Measurements from ENCODE around the gene ATAD3C.
"Not testable (repeated sequence)": the region's sequence is repeated elsewhere in the genome, so short reads cannot be mapped to it uniquely, and the experiment has no call there.

ATAD3C gene, protein sequence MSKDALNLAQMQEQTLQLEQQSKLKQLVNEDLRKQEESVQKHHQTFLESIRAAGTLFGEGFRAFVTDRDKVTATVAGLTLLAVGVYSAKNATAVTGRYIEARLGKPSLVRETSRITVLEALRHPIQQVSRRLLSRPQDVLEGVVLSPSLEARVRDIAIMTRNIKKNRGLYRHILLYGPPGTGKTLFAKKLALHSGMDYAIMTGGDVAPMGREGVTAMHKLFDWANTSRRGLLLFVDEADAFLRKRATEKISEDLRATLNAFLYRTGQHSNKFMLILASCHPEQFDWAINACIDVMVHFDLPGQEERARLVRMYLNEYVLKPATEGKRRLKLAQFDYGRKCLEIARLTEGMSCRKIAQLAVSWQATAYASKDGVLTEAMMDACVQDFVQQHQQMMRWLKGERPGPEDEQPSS

GRCh38 chr1:1449099-1449739 is at the start of gene ATAD3C:
Gene ATAD3C (plus strand): TSS chr1:1449689. CDS start chr1:1450684, 995 bp downstream.
- DNase-seq (ENCODE audit: low read depth): no peak

GRCh38 chr1:1399872-1400575 is 49.5 kb upstream of the ATAD3C start:
- no peak for DNase-seq (ENCODE audit: low read depth)

DNA sequence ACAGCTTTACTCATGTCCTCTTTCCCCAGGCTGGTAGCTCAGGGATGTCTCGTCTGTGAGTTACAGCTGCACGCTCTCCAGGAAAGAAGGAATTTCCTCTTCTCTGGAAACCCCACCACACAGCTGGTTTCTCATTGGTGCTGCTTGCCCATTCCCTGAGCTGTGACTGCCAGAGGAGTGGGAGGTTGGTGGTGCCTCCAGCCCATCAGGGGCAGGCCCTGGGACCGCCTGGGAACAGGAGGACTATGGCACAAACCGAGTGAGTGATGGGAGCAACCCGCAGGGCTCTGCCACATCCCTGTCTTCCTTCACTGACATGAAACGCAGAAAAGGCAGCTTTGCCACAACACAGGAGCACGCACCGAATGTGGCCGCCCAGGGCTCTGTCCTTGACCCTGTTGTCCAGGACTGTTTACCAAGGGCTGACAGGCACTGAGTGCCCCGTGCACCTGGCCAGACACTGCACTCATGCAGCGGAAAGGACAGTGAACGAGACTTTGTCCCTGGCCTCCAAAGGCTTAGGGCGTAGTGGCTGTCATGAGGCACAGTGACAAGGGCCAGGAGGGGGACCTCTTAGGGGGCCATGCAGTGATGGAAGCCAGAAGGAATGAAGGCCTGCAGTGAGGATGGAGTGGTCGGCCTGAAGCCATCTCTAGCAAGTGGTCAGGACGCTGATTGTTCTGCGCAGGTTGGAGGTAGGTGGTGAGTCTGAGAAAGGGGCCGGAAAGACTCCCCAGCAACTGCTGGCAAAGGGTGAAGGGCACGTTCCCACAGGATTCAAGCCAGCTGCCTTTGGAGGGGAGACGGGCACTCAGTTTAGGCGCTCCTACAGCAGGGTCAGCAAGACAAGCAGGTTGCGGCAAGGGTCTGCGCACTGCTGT is 48.7 kb upstream of the ATAD3C start:
- no peak for DNase-seq (ENCODE audit: low read depth)

DNA sequence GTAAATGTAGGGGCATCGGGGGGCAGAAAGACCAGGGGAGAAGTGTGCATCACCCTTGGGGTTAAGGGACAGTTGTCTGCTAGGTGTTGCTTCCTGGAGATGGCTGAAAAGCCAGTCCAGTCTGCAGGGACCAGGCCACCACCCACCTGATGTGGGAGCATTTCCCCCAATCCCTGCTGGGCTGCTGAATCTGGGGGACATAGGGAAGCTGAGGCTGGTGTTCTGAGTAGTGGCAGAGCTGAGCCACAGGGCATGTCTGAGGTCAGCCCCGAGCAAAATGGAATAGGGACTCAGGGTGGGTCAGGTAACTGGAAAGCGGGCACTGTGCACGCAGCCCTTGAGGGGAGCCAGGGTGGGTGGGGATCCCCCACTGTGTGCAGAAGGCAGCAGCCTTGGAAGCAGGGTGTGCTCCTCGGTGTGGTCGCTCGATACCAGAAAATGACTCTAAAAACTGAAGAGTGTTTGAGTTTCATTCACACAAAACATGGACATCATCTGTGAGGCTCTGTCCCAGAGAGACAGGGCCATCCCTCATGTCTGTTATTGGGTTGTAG is 48.0 kb upstream of the ATAD3C start:
- DNase-seq (ENCODE audit: low read depth): no peak

DNA sequence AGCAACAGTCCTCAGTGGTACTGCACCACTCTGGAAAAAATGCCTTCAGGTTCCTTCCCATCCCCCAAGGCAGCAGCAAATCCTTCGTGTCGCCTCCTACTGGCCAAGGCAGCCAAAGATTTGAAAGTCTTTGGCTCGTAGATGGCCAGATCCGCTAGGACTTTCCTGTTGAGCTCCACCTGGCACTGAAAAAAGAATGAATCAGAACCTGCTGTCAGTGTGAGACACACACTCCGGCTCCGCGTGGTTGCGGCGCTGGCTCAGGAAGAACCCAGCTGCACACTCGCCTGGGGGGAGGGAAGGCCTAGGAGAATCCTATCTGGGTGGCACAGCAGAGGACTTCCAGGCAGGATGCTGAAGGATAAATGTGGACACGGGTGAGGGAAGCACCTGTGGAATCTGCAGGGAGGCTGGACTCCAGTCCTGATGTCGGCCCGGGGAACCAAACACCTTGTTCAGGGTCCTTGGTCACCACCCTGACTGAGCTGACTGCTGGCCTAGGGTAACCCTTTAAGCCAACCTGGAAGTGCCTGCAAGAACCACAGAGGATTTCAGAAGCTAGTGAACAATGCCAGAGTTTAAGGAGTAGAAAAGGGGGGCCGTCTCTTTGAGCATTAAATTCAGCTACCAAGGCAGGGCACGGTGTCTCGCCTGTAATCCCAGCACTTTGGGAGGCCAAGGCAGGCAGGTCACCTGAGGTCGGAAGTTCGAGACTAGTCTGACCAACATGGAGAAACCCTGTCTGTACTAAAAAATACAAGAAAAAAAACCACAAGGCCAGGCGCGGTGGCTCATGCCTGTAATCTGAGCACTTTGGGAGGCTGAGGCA is 47.2 kb upstream of the ATAD3C start:
- no peak for DNase-seq (ENCODE audit: low read depth)

- DNase-seq (ENCODE audit: low read depth): not testable (repeated sequence)
Observed at GRCh38 chr1:1402901-1403392, 46.5 kb upstream of the ATAD3C start.

DNA sequence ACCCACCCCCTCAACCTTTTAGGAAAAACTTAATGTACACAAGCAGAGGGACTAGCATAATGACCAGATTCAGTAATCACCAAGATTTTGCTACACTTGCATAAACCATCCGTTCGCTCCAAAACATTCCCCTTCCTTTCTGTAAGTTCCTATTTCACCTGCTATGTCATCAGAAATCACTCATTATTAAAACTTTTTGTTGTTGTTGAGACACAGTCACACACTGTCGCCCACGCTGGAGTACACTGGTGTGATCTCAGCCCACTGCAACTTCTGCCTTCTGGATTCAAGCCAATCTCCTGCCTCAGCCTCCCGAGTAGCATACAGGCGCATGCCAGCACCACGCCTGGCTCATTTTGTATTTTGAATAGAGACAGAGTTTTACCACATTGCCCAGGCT is 45.8 kb upstream of the ATAD3C start:
- DNase-seq (ENCODE audit: low read depth): no peak

DNA sequence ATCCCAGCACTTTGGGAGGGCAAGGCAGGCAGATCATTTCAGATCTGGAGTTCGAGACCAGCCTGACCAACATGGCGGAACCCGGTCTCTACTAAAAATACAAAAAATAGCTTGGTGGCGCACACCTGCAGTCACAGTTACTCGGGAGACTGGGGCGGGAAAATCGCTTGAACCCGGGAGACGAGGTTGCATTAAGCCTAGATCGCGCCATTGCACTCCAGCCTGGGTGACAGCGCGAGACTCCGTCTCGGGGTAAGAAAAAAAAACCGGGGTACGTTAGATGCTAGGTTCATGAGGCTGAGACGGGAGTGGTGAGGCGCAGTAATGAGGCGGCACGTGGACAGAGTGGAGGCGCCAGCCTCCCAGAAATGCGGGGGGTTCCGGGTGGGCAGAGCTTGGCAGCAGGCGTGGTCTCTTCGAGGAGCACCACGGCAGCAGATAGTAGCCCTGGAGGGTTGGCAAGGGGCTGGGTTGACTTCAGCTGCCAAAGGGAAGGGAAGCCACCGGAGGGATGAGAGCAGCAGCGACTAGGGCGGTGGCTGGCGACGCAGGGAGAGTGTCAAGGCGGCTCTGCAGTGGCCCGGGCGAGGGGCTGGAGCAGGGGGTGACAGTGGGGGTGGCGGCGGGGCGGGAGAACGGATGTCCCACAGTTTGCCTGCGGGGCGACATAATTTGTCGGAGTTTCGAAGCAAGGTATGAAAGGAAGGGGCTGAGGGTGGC is 43.2 kb upstream of the ATAD3C start:
- no peak for DNase-seq (ENCODE audit: low read depth)

GRCh38 chr1:1406821-1407635 is 42.5 kb upstream of the ATAD3C start, which contains the start of gene MRPL20:
Gene MRPL20 (minus strand): TSS chr1:1407293. CDS start chr1:1407217, 76 bp downstream.
- DNase-seq (ENCODE audit: low read depth): peak; percentile 94

DNA sequence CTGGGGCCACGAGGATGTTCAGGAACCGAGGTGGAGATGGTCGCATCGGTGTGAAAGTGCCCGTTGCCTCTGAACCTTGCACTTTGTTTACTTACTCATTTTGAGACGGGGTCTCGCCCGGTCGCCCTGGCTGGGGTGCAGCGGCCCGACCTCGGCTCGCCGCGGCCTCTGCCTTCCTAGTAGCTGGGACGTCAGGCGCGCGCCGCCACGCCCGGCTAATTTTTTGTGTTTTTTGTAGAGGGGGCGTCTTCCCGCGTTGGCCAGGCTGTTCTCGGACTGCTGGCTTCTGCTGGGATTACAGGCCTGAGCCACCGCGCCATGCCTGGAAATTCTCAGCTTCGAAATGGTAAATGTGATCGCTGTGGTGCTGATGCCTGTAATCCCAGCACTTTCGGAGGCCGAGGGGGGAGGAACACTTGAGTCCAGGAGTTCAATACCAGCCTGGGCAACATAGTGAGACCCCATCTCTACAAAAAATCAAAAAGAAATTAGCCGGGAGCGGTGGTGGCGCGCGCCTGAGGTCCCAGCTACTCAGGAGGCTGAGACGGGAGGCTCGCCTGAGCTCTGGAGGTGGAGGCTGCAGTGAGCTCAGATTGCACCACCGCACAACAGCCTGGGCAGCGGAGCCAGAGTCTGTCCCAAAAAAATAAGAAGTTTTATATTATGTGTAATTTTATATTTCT is 41.7 kb upstream of the ATAD3C start:
- DNase-seq (ENCODE audit: low read depth): no peak

GRCh38 chr1:1410238-1410637 is 39.3 kb upstream of the ATAD3C start:
- not testable (repeated sequence) for DNase-seq (ENCODE audit: low read depth)

DNA sequence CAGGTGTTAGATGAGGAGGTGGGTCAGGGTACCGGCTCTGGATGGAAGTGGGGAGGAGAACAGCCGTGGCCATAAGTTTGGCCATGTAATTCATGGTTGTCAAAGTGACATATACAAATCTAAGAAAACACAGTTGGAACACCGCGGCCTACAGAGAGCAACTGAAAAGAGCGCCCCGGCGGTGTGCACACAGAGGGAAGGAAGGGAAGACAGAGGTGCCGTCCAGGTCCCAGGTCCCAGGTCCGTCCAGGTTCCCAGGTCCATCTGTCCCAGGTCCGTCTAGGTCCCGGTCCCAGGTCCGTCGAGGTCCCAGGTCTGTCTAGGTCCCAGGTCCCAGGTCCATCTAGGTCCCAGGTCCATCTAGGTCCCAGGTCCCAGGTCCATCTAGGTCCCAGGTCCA is 37.9 kb upstream of the ATAD3C start:
- no peak for DNase-seq (ENCODE audit: low read depth)

DNA sequence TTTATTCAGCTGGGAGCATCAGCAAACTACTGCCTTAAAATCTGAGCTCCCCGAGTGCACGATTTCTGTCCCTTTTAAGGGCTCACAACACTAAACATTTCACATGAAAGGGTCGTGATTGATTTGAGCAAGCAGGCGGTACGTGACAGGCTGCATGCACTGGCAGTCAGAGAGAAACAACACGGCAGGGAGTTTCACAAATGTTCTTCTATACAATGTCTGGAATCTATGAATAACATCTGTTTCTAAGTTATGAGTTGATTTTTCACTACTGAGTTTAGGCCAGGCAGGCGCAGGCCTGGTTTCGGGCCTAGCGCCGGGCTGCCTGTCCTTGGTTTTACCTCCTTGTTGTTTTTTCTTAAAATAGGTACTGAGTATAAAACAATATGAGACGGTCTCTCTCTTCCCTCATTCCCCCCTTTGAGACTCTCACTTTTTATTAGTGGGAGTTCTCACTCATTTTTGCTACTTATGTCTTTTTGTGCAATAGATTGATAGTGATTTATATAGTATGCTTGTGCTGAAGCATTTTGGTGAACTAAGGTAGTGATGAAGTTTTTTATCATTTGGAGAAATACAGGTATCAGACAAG is 37.1 kb upstream of the ATAD3C start:
- not testable (repeated sequence) for DNase-seq (ENCODE audit: low read depth)

GRCh38 chr1:1415751-1416150 is 33.7 kb upstream of the ATAD3C start:
- no peak for DNase-seq (ENCODE audit: low read depth)

GRCh38 chr1:1417396-1417795 is 32.1 kb upstream of the ATAD3C start:
- not testable (repeated sequence) for DNase-seq (ENCODE audit: low read depth)

DNA sequence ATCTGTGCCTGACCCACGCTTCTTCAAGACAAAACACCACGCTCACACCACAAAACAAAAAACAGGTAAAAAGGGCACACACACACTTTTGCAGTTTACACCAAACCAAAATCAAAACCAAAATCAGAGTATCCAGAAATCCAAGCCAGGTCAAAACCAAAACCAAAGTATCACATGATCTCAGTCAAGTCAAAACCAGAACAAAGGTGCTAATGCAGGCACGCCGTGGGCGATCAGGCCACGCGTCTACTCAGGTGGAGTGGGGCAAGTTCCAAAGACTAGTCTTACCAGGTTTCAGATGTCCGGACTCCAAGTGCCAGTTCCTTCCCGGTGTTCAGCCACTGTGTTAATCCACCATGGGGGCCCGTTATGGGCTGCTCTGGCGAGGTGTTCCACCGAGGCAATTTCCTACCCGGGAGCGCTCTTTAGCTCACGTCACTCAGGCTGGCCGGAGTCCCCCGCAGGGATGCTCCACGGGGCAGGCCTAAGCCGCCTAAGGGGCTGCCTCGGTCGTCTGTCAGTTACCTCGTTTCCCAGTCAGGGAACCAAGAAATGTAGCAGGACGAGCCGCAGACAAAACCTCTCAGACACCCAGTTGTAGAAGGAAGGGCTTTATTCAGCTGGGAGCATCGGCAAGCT is 31.5 kb upstream of the ATAD3C start:
- DNase-seq (ENCODE audit: low read depth): not testable (repeated sequence)
